GM12872 (cell line): ENCODE results near the gene KIF4A.

Experiments used
- TF ChIP-seq, protein P1 (sequence below): IDR thresholded peaks from 3 replicates; pipeline ENCODE4 v1.5.1; 2011; ENCODE audit warnings: low read depth, mild to moderate bottlenecking, low read length, moderate library complexity; ENCODE audit not compliant: insufficient read depth

KIF4A gene

DNA sequence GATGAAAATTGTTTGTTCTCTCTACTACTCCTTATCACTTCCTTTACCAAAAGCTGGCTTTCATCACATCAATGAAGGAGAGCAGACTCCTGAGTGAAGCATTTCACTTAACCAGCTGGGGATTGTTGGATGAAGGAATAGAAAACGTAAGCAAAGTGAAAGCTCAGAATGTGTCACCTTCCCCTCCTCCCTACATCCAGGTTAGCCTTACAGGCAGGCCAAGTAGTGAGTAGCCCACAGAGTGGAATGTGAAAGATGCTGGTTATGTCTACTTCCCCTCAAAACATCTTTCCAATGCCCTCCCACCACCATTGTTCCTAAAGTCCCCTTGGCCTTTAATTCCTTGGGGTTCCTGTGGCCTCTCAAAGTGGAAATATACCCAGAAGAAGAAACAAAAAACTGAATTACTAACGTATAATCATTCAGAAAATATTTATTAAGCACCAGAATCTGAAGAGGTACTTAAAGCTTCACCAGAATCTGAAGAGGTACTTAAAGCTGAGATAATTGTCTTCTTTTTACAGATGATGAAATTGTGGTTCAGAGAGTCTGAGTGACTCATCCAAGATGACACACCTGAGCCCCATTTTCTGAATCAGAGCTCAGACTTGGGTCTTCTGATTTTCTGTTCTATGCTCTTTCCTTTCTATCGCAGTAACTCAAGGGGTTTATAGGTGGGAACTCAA lies 36.4 kb upstream of the KIF4A start:
- TF ChIP-seq, protein P1, sequence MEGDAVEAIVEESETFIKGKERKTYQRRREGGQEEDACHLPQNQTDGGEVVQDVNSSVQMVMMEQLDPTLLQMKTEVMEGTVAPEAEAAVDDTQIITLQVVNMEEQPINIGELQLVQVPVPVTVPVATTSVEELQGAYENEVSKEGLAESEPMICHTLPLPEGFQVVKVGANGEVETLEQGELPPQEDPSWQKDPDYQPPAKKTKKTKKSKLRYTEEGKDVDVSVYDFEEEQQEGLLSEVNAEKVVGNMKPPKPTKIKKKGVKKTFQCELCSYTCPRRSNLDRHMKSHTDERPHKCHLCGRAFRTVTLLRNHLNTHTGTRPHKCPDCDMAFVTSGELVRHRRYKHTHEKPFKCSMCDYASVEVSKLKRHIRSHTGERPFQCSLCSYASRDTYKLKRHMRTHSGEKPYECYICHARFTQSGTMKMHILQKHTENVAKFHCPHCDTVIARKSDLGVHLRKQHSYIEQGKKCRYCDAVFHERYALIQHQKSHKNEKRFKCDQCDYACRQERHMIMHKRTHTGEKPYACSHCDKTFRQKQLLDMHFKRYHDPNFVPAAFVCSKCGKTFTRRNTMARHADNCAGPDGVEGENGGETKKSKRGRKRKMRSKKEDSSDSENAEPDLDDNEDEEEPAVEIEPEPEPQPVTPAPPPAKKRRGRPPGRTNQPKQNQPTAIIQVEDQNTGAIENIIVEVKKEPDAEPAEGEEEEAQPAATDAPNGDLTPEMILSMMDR: no peak

DNA sequence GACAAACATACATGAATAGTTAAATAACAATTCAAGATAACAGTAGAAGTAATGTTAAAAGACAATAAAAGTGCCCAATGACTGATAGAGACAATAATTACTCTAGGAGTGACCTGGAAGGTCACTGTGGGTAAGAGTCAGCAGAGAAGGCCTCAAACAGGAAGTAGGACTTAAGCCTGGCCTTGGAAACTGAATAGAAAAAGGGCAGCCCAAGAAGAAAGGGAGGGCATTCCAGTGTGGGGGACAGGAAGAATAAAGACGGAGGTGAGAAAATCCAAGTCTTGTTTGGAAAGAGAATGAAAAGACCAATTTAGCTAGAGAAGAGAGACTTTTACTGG lies 35.9 kb upstream of the KIF4A start:
- TF ChIP-seq, protein P1: no peak

DNA sequence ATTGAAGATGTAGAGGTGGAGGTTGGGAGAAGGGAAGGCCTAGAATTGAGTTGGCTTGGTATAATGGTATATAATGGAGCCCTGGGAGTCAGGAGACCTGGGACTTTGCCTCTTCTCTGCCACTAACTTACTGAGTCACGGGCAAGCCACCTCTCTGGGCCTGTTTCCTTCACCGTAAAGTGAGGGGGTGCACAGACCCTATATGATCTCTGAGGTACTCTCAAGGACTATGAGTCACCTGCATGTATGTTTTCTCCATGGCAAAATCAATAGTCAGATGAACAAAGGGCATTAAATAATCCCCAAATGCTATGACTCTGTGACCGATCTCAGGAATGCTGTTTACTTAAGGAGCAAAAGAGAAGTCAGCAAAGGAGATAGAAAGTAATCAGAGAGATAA lies 35.0 kb upstream of the KIF4A start:
- TF ChIP-seq, protein P1: no peak

DNA sequence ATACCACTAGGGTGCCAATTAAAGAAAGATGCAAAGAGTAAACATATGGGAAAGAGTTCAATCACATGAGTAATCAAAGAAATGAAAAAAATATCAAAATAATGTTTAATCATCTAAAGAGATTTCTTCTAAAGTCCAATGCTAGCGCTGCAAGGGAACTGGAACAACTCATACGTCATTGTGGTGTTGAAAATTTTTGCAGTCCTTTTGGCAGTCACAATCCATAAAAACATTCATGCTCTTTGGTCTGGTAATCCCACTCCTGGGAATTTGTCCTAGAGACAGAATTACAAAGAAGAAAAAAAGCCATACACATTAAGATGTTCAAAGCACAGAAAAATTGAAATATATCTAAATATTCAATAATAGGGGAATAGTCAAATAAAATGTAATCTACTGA lies 34.5 kb upstream of the KIF4A start:
- TF ChIP-seq, protein P1: no peak

DNA sequence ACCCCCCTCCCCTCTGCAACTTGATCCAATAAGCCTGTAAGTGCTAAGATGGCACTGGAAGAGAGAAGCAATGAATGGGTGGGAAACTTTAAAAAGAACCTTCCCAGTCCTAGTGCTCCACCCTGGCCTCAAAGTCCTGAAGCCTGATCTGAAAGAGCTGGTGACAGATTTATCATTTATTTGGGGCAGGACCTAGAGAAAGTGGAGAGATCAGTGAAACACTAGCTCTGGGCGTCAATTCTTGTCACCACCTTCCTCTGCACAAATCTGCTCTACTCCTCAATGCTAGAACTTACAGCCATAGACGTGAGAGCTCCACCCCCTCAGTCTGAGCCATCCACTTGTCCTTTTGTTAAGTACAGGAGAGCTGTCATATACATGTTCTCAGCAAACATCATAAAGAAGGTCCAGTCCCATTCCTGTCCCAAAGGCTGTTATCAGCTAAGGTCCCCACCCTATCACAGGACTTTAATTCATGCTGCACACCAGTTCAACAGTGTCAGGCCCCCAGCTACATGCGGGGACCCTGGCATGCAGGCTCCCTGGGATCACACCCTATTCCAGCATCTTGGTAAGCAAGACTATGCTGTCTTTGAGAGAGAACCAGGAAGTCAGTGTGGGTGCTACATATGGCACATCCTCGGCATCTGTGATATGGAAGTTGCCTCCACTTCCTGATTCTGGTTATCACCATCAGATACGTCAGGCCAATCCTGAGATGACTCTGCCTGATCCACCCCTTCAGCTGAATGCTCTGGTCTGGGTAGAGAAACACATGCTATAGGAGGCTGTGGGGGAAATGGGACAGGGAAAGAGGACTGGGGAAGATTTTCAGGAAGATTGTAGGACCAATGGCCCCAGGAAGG lies 32.2 kb upstream of the KIF4A start:
- TF ChIP-seq, protein P1: no peak

DNA sequence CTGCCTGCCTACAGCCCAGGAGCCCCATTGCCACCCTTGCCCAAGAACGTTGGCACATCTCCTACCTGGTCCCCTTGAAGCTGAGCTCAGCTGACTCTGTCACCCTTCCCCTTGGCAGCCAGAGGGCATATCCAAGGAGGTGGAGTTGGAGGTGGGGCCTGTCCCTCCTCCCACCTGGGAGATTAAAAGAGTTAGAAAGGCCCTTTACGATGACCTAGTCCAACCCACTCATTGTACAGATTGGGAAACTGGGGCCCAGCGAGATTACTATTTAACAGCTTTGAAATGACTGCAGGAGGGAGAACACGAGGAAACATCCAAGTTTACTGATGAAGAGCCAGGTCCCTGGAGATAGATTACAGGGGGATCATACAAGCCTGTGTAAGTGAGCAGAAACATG lies 29.8 kb upstream of the KIF4A start, which contains the start of gene P2RY4:
Gene P2RY4 (minus strand): TSS at position 101 of the 400 bp plus-strand sequence. CDS start 580 bp downstream, outside the sequence.
- TF ChIP-seq, protein P1: no peak

DNA sequence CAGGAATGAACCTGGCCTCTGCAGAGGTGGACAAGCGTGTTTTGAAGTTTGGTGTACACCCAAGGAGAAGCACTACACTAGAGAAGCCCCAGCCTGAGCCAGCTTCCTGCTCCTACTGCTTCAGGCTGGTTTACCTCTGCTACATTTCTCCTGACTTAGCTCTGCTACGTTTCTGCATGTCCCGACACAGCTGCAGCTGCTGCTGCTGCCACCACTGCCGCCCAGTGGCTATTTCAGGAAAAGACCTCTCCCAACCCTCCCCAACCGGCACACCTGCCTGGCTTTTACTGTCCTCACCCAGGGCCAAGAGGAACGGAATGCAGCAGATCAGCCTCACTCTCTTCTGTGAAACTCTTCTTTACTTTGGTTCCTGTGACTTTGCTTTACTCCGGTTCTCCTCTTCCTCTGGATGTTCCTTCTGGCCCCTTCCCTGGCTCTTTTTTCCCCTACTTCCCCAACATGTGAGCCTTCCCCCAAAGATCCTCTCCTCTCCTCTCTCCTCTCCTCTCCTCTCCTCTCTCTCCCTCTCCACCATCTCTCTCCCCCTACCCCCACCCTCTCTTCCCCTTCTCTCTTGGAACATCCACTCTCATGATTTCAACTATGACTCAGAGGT lies 26.8 kb upstream of the KIF4A start:
- TF ChIP-seq, protein P1: peak; percentile 65
